Astrocyte (in vitro differentiated cells and primary cell): ENCODE data around the gene MAT2A. TPM values are rescaled to one million over a fixed set of nuclear protein-coding genes. Genes with fewer than 3 reads are reported as not detected.
"Not testable (repeated sequence)": the region's sequence is repeated elsewhere in the genome, so short reads cannot be mapped to it uniquely, and the experiment has no call there.

ENCODE experiments used
- DNase-seq: peaks from one replicate; pipeline ENCODE4 v3.0.0-alpha.2; 2010; ENCODE audit warnings: low read depth
- FAIRE-seq: peaks from 2 replicates; lab custom pipeline; 2011; peaks lifted over from hg19 to GRCh38; lab: Jason Lieb, UNC
- H2AFZ ChIP-seq: 2 replicates; pipeline ENCODE4 v1.6.0; 2012; ENCODE audit warnings: low read depth, low read length, inconsistent platforms
- H3K27ac ChIP-seq: 2 replicates; pipeline ENCODE4 v1.5.1; 2011; ENCODE audit warnings: low read depth, low read length, inconsistent platforms
- H3K27me3 ChIP-seq: 2 replicates; pipeline ENCODE4 v1.6.0; 2011; ENCODE audit warnings: low read length, inconsistent platforms; ENCODE audit not compliant: insufficient read depth
- H3K36me3 ChIP-seq: 2 replicates; pipeline ENCODE4 v1.5.1; 2011; ENCODE audit warnings: low read length, inconsistent platforms; ENCODE audit not compliant: insufficient read depth
- H3K4me1 ChIP-seq: 2 replicates; pipeline ENCODE4 v1.5.1; 2011; ENCODE audit warnings: low read length, inconsistent platforms; ENCODE audit not compliant: insufficient read depth
- H3K4me2 ChIP-seq: 2 replicates; pipeline ENCODE4 v1.6.0; 2012; ENCODE audit warnings: low read length, inconsistent platforms
- H3K4me3 ChIP-seq: 2 replicates; pipeline ENCODE4 v1.5.1; 2011; ENCODE audit warnings: low read depth, mild to moderate bottlenecking, low read length, inconsistent platforms; ENCODE audit not compliant: insufficient read depth
- H3K79me2 ChIP-seq: 2 replicates; pipeline ENCODE4 v1.6.0; 2012; ENCODE audit warnings: mild to moderate bottlenecking, low read length, inconsistent platforms; ENCODE audit not compliant: insufficient read depth
- H3K9ac ChIP-seq: 2 replicates; pipeline ENCODE4 v1.6.0; 2012; ENCODE audit warnings: mild to moderate bottlenecking, low read length, inconsistent platforms
- H3K9me3 ChIP-seq: 2 replicates; pipeline ENCODE4 v1.5.1; 2012; ENCODE audit warnings: low read depth, mild to moderate bottlenecking, low read length, inconsistent platforms; ENCODE audit not compliant: insufficient read depth
- H4K20me1 ChIP-seq: 2 replicates; pipeline ENCODE4 v1.6.0; 2012; ENCODE audit warnings: low read length, inconsistent platforms; ENCODE audit not compliant: insufficient read depth
- H3K27ac Mint-ChIP-seq: one replicate; pipeline ENCODE4 v1.8.0; 2021; ENCODE audit warnings: mild to moderate bottlenecking, mixed read lengths; ENCODE audit not compliant: unreplicated experiment
- H3K27me3 Mint-ChIP-seq: one replicate; pipeline ENCODE4 v1.8.0; 2021; ENCODE audit warnings: low read depth, mixed read lengths; ENCODE audit not compliant: unreplicated experiment
- H3K36me3 Mint-ChIP-seq: one replicate; pipeline ENCODE4 v1.8.0; 2021; ENCODE audit warnings: low read depth, mixed read lengths; ENCODE audit not compliant: unreplicated experiment
- H3K4me1 Mint-ChIP-seq: one replicate; pipeline ENCODE4 v1.8.0; 2021; ENCODE audit warnings: low read depth, mixed read lengths; ENCODE audit not compliant: unreplicated experiment
- H3K4me3 Mint-ChIP-seq: one replicate; pipeline ENCODE4 v1.8.0; 2021; ENCODE audit warnings: mild to moderate bottlenecking, moderate library complexity, mixed read lengths; ENCODE audit not compliant: unreplicated experiment
- H3K9me3 Mint-ChIP-seq: one replicate; pipeline ENCODE4 v1.8.0; 2021; ENCODE audit warnings: mild to moderate bottlenecking, mixed read lengths; ENCODE audit not compliant: unreplicated experiment
- CTCF ChIP-seq: IDR thresholded peaks from 2 replicates; pipeline ENCODE4 v1.5.1; 2011; ENCODE audit warnings: low read depth, mild to moderate bottlenecking, inconsistent platforms, low read length, moderate library complexity; ENCODE audit not compliant: insufficient read depth
- EZH2 ChIP-seq: IDR thresholded peaks from 2 replicates; pipeline ENCODE4 v1.6.1; 2012; ENCODE audit warnings: mild to moderate bottlenecking, low read length, inconsistent platforms; ENCODE audit not compliant: insufficient read depth
- total RNA-seq: library from RNA; stranded (reverse); gene quantifications from 2 replicates; pipeline ENCODE4 v1.2.1, GENCODE V29; 2021

MAT2A gene
- total RNA-seq, 1 donor from 2014 or later = 180 TPM

GRCh38 chr2:85542777-85543176 lies 3.8 kb downstream of the MAT2A start:
- Histone ChIP-seq H3K9me3 (no peaks in the 10 kb centered on the region), H3K9ac (no peak overlapping the region), H3K4me2 (peak overlapping the region; percentile 97), H3K4me3 (no peak overlapping the region), H4K20me1 (peaks cover 87% of the 10 kb centered on the region), H3K79me2 (peaks cover 51% of the 10 kb centered on the region), H3K4me1 (peaks cover 16% of the 10 kb centered on the region), H3K36me3 (peaks cover 59% of the 10 kb centered on the region), H3K27me3 (no peaks in the 10 kb centered on the region), H3K27ac (no peak overlapping the region), H2AFZ (no peak overlapping the region)
- Mint-ChIP-seq H3K36me3 (peaks cover 30% of the 10 kb centered on the region), H3K4me1 (peaks cover 24% of the 10 kb centered on the region), H3K27me3 (no peaks in the 10 kb centered on the region), H3K9me3 (no peaks in the 10 kb centered on the region), H3K27ac (peak overlapping the region; percentile 29), H3K4me3 (peak overlapping the region; percentile 91)
- FAIRE-seq = no peak
- no peak for DNase-seq
- TF ChIP-seq EZH2 = no peak
- TF ChIP-seq CTCF = no peak

- Histone ChIP-seq H3K79me2 (peaks cover 41% of the 10 kb centered on the region), H4K20me1 (peaks cover 85% of the 10 kb centered on the region), H3K36me3 (peaks cover 64% of the 10 kb centered on the region), H3K4me1 (peaks cover 14% of the 10 kb centered on the region)
- H3K27ac ChIP-seq, H2AFZ ChIP-seq, H3K4me3 ChIP-seq, DNase-seq, FAIRE-seq, H3K9me3 Mint-ChIP-seq, H3K9me3 ChIP-seq, H3K27me3 Mint-ChIP-seq, H3K4me2 ChIP-seq, H3K9ac ChIP-seq, H3K27me3 ChIP-seq: not testable (repeated sequence)
- H3K36me3 Mint-ChIP-seq = peaks cover 30% of the 10 kb centered on the region
- peak overlapping the region; percentile 50 for H3K27ac Mint-ChIP-seq
- H3K4me3 Mint-ChIP-seq = peak overlapping the region; percentile 34
- peaks cover 30% of the 10 kb centered on the region for H3K4me1 Mint-ChIP-seq
These were observed 5.3 kb downstream of the MAT2A start for GRCh38 chr2:85544254-85544691.

GRCh38 chr2:85544915-85545779 lies 6.2 kb downstream of the MAT2A start:
- H3K9ac ChIP-seq, H3K27ac Mint-ChIP-seq, H3K27ac ChIP-seq, H3K27me3 ChIP-seq, H3K4me3 ChIP-seq, DNase-seq, H3K9me3 ChIP-seq, H3K27me3 Mint-ChIP-seq, H3K9me3 Mint-ChIP-seq, H3K4me3 Mint-ChIP-seq, H2AFZ ChIP-seq, FAIRE-seq, H3K4me2 ChIP-seq: not testable (repeated sequence)
- peaks cover 37% of the 10 kb centered on the region for H3K4me1 Mint-ChIP-seq
- peaks cover 35% of the 10 kb centered on the region for H3K36me3 Mint-ChIP-seq
- peaks cover 32% of the 10 kb centered on the region for H3K79me2 ChIP-seq
- H4K20me1 ChIP-seq = peaks cover 76% of the 10 kb centered on the region
- H3K4me1 ChIP-seq = peaks cover 19% of the 10 kb centered on the region
- peaks cover 64% of the 10 kb centered on the region for H3K36me3 ChIP-seq
